ENCODE data around the gene PIK3R1.
"Not testable (repeated sequence)": the region's sequence is repeated elsewhere in the genome, so short reads cannot be mapped to it uniquely, and the experiment has no call there.

Gene PIK3R1

GRCh38 chr5:68226546-68227073 lies 11.1 kb downstream of the PIK3R1 start:
- TF ChIP-seq CTCF (IDR thresholded peaks at IDR 0.05; ENCODE audit: extremely low read depth, missing control alignments) = no peak
- no peak for DNase-seq (ENCODE audit: low spot score)

GRCh38 chr5:68227532-68228160 lies 12.1 kb downstream of the PIK3R1 start:
- TF ChIP-seq CTCF (IDR thresholded peaks at IDR 0.05; ENCODE audit: extremely low read depth, missing control alignments) = no peak
- DNase-seq (ENCODE audit: low spot score) = no peak

DNA sequence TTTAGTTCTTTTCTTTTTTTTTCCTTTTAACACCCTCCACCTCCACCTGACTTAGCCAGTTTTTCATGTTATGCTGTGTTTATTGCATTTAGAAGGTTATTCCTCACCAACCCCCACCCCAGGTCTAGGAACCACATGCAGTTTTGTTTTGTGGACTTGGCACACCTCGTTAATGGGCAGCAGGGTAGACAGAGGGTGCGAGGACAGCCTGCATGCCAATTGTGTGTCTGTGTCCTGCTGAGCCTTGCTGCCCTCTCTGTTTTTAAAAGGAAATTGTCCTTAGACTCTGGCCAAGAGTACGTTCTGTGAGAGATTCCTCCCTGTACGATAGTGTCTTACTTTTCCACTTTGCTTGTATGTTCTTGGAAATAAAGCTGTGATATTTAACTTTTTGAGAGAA lies 13.9 kb downstream of the PIK3R1 start:
- no peak for DNase-seq (ENCODE audit: low spot score)
- no peak for TF ChIP-seq CTCF (IDR thresholded peaks at IDR 0.05; ENCODE audit: extremely low read depth, missing control alignments)

- DNase-seq (ENCODE audit: low spot score) = no peak
- no peak for TF ChIP-seq CTCF (IDR thresholded peaks at IDR 0.05; ENCODE audit: extremely low read depth, missing control alignments)
Measured at GRCh38 chr5:68230285-68230684, 14.7 kb downstream of the PIK3R1 start.

DNA sequence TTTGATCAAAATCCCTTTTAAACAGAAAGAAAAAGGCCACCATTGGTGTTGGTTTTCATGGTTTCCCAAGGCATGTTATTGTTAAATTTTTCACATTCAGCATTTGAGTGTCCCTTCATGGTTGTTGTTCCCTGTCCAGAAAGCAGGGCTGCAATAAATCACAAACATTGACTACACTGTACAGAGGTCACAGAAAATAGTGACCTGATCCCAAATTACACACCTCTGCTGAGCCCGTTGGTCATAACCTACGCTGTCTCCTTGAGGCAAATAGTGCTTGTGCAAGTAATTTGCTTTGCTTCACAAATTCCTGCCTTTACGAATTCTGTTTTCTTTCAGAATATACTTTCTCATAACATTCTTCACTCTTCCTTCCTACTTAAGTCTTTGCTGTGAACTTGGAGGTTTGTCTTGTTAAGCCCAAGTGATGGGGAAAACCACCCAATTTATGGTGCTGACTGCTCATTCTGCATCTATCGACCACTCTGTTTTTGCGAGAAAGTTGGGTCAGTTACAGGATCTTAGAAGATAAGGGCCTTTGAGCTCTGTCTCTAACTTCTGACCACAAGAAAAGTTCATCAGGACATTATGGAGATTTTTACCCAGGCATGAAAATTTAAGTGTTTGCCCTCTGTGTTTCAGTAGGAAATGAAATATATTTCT lies 16.0 kb downstream of the PIK3R1 start:
- no peak for TF ChIP-seq CTCF (IDR thresholded peaks at IDR 0.05; ENCODE audit: extremely low read depth, missing control alignments)
- DNase-seq (ENCODE audit: low spot score) = no peak

- DNase-seq (ENCODE audit: low spot score) = no peak
- TF ChIP-seq CTCF (IDR thresholded peaks at IDR 0.05; ENCODE audit: extremely low read depth, missing control alignments) = no peak
Measured at GRCh38 chr5:68232277-68232676, 16.7 kb downstream of the PIK3R1 start.

- TF ChIP-seq CTCF (IDR thresholded peaks at IDR 0.05; ENCODE audit: extremely low read depth, missing control alignments) = no peak
- no peak for DNase-seq (ENCODE audit: low spot score)
Measured at GRCh38 chr5:68233075-68233474, 17.5 kb downstream of the PIK3R1 start.

GRCh38 chr5:68235229-68235628 lies 19.7 kb downstream of the PIK3R1 start:
- not testable (repeated sequence) for DNase-seq (ENCODE audit: low spot score)

Measured in GM20000 (cell line).